Measurements from ENCODE around the gene TRAK1.

Gene TRAK1

GRCh38 chr3:42224178-42224577 is 133.0 kb downstream of the TRAK1 start:
- Histone ChIP-seq H3K27me3 (ENCODE audit: insufficient read depth, poor library complexity, severe bottlenecking) (no peaks in the 10 kb centered on the region), H3K4me3 (replicated peaks; ENCODE audit: insufficient read depth, low read length) (no peak overlapping the region), H3K27ac (replicated peaks) (no peak overlapping the region)
- no peak for DNase-seq (ENCODE audit: low read depth in 1 of 2, low spot score in 1 of 2)
- TF ChIP-seq POLR2AphosphoS5 (IDR thresholded peaks at IDR 0.05; ENCODE audit: low read depth) (no peak), REST (IDR thresholded peaks at IDR 0.05; ENCODE audit: insufficient replicate concordance, low read depth) (no peak), CTCF (IDR thresholded peaks at IDR 0.05; ENCODE audit: insufficient read depth, low read length) (no peak), GABPA (IDR thresholded peaks at IDR 0.05; ENCODE audit: low read depth) (no peak), SPI1 (IDR thresholded peaks at IDR 0.05; ENCODE audit: borderline replicate concordance, low read depth) (no peak)

GRCh38 chr3:42224658-42225421 is 133.7 kb downstream of the TRAK1 start:
- H3K4me3 ChIP-seq (replicated peaks; ENCODE audit: insufficient read depth, low read length), result no peak overlapping the region
- no peak for DNase-seq (ENCODE audit: low read depth in 1 of 2, low spot score in 1 of 2)
- no peaks in the 10 kb centered on the region for H3K27me3 ChIP-seq (ENCODE audit: insufficient read depth, poor library complexity, severe bottlenecking)
- TF ChIP-seq REST (IDR thresholded peaks at IDR 0.05; ENCODE audit: insufficient replicate concordance, low read depth), result no peak
- H3K27ac ChIP-seq (replicated peaks), result no peak overlapping the region

- no peak for TF ChIP-seq GABPA (IDR thresholded peaks at IDR 0.05; ENCODE audit: low read depth)
- TF ChIP-seq REST (IDR thresholded peaks at IDR 0.05; ENCODE audit: insufficient replicate concordance, low read depth), result no peak
- TF ChIP-seq POLR2AphosphoS5 (IDR thresholded peaks at IDR 0.05; ENCODE audit: low read depth), result no peak
- no peak for TF ChIP-seq SPI1 (IDR thresholded peaks at IDR 0.05; ENCODE audit: borderline replicate concordance, low read depth)
- no peak for TF ChIP-seq CTCF (IDR thresholded peaks at IDR 0.05; ENCODE audit: insufficient read depth, low read length)
- H3K27ac ChIP-seq (replicated peaks), result no peak overlapping the region
These were observed 134.6 kb downstream of the TRAK1 start for GRCh38 chr3:42225486-42226363.

More at GRCh38 chr3:42225486-42226363, 134.6 kb downstream of the TRAK1 start:
- Histone ChIP-seq H3K4me3 (replicated peaks; ENCODE audit: insufficient read depth, low read length) (no peak overlapping the region), H3K27me3 (ENCODE audit: insufficient read depth, poor library complexity, severe bottlenecking) (no peaks in the 10 kb centered on the region)
- DNase-seq (ENCODE audit: low read depth in 1 of 2, low spot score in 1 of 2), result no peak
